Esophagus squamous epithelium (tissue), 4 donors: ENCODE results near the gene WSCD2.

Experiments
- CTCF ChIP-seq, 6 experiments: fragments of 450-650 bp in 4 of 6; fragments of 200-600 bp in 2 of 6; sonication (generic) in 2 of 6; IDR thresholded peaks; one replicate each; pipeline ENCODE4 v1.5.1; 2016 to 2019; ENCODE audit warnings: antibody characterized with exemption in 6 of 6, mild to moderate bottlenecking in 4 of 6, moderate library complexity in 4 of 6
- POLR2A ChIP-seq, 4 donors: fragments of 450-650 bp; IDR thresholded peaks; one replicate each; pipeline ENCODE4 v1.6.1; 2017; ENCODE audit warnings: antibody characterized with exemption in 4 of 4, mild to moderate bottlenecking in 4 of 4, moderate library complexity in 3 of 4

- TF ChIP-seq CTCF (IDR thresholded peaks at IDR 0.05) (no peak), POLR2A (IDR thresholded peaks at IDR 0.05) (no peak)
Observed at GRCh38 chr12:108110844-108111243, 18.2 kb upstream of the WSCD2 start.
